NCI-H2107 (cell line): ENCODE measurements around the gene AK5.

ENCODE experiments used
- DNase-seq: peaks from one replicate; lab custom pipeline; 2025; lab: John Stamatoyannopoulos, UW

Gene AK5, protein sequence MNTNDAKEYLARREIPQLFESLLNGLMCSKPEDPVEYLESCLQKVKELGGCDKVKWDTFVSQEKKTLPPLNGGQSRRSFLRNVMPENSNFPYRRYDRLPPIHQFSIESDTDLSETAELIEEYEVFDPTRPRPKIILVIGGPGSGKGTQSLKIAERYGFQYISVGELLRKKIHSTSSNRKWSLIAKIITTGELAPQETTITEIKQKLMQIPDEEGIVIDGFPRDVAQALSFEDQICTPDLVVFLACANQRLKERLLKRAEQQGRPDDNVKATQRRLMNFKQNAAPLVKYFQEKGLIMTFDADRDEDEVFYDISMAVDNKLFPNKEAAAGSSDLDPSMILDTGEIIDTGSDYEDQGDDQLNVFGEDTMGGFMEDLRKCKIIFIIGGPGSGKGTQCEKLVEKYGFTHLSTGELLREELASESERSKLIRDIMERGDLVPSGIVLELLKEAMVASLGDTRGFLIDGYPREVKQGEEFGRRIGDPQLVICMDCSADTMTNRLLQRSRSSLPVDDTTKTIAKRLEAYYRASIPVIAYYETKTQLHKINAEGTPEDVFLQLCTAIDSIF

DNA sequence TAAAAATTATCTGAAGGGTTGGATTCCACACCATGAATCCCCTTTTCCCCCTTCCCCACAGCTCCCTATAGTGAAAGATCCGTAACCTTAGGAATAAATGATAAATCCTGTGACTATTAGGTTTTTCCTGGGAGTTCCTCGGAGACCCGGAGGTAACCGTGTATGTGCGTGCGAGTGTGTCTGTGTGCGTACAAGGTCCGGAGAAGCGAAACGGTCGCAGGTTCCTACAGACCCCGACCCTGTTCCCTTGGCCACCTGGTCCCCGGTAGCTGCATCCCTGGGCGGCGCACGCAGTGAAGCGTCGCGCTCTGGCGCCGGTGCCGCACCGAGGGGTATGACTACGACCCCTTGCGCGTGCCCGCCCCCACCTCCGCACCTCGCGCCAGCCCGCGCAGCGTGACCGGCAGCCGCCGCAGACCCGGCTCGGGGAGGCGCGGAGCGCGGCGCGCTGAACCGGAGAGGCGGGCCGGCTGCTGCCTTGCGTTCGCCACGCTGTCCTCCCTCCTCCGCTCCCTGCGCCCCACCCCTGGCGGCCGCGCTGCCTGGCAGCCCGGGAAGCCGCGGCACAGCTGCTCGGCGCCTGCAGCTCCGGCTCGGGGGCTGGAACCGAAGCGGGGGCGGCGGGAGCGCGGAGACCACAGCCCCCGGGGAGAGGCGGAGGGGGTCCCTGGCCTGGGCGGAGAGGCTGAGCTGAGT lies at the start of gene AK5:
Gene AK5, plus strand, starts transcription at position 529 of the 696 bp plus-strand sequence. CDS start 295 bp downstream, outside the sequence.
- peak; percentile 13 for DNase-seq

GRCh38 chr1:77232829-77233228 lies 49.0 kb upstream of the AK5 start:
- DNase-seq = no peak

DNA sequence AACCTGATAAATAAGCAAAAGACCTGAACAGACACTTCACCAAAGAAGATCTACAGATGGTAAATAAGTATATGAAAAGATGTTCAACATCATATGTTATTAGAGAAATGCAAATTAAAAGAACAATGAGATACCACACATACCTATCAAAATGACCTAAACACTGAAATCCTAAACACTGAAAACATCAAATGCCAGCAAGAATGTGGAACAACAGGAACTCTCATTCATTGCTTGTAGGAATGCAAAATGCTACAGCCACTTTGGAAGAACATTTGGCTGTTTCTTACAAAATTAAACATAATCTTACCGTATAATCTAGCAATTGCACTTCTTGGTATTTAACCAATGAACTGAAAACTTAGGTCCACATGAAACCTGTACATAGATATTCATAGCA lies 47.7 kb upstream of the AK5 start:
- no peak for DNase-seq

- DNase-seq = no peak
Measured at GRCh38 chr1:77234943-77235342, 46.9 kb upstream of the AK5 start.

GRCh38 chr1:77238462-77238861 lies 43.4 kb upstream of the AK5 start:
- no peak for DNase-seq

- no peak for DNase-seq
Measured at GRCh38 chr1:77239311-77239710, 42.5 kb upstream of the AK5 start.

DNA sequence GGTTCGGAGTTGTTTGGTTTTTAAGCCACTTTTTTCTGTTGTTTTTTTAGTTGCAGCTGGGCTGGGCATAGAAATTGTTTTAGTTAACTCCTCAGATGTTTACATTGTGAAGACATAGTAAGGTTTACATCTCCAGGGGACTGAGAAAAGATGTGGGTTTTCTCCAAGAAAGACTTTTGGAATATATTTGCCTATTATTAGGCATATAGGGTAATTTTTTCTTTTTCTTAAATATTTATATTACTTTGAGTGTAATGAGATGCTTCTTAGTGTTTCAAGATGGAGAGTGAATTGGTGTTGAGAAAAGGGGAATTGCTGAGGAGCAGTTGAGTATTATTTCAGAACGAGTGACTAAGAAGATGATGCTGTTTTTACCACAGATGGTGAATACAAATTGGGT lies 36.0 kb upstream of the AK5 start:
- no peak for DNase-seq

DNA sequence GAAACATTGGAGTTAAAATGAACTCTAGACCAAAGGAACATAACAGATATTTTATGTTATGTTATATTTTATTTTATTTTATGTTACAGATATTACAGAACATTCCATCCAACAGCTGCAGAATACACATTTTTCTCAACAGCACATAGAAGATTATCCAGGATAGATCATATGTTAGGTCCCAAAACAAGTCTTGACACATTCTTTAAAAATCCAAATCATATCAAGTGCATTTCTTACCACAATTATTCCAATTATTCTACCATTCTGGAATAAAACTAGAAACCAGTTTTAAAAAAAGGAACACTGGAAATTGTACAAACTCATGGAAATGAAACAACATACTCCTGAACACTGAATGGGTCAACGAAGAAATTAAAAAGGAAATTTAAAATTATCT lies 31.7 kb upstream of the AK5 start:
- no peak for DNase-seq

DNA sequence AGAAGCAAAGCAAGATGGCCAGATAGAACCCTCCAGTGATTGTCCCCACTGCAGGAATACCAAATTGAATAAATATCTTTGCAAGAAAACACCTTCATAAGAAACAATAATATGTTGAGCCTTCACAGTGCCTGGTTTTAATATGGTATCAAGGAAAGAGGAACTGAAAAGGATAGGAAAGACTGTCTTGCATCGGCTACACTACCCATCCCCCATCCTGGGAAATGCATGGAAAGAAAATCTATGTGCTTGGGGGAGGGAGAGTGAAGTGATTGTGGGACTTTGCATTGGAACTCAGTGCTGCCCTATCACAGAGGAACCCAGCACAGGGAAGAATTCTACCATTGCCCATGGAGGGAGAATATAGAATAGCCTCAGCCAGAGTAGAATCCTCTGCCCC lies 28.6 kb upstream of the AK5 start:
- DNase-seq = no peak

DNA sequence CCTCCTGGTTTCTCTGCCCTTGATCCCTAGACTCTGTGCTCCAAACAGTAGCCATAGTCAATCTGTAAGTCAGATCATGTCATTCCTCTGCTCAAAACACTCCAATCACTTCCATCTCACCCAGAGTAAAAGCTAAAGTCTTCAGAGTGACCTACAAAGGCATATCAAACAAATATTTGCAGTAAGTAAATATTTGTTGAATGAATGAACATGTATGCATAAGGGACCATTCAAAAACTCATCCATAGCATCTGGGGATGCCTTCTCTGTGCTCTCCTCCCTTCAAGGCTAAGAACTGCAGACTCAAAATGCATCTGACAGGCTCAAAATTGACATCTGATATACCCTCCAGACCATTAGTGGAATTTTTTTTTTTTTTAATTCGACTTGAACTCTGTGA lies 18.1 kb upstream of the AK5 start:
- DNase-seq = no peak

DNA sequence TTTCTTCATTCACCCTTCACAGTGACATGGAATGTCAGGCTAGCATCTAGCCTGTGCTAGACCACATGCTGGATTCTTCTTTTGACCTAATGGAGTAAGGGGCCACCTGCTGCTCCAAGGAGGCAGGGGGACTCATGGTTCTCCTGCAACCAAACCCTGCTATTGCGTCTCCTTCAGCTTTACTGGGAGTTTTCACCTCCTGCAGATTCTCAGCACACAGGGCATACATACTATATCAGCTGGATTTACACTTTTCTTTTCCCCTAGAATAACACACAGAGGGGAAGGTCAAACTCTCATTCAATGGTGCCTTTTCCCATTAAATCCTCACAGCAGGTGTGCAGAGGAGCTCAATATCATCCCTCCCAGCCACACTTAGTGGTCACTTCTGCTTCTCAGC lies 16.6 kb upstream of the AK5 start:
- DNase-seq = no peak

- DNase-seq = no peak
Measured at GRCh38 chr1:77267035-77267434, 14.8 kb upstream of the AK5 start.

- DNase-seq = no peak
Measured at GRCh38 chr1:77271852-77272580, 9.8 kb upstream of the AK5 start.

GRCh38 chr1:77273891-77274290 lies 7.9 kb upstream of the AK5 start:
- DNase-seq = no peak

GRCh38 chr1:77275194-77275593 lies 6.6 kb upstream of the AK5 start:
- DNase-seq = no peak

DNA sequence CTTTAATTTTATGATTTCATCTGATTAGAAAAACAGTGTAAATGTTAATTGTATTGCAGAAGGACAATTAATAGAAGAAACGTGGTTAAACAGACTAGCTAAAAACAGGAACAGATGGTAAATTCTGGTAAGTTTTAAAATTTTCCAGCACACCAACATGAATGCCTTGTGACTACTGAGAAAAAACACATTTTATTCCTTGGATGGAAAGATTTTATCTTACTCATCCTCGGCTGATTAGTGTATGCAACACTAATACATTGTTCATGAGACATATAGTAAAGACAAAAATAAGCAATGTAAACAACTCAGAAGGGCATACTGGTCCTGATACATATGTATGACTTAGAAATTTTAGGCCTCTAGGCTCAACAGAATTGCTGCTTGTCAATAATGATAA lies 4.9 kb upstream of the AK5 start:
- DNase-seq = no peak

DNA sequence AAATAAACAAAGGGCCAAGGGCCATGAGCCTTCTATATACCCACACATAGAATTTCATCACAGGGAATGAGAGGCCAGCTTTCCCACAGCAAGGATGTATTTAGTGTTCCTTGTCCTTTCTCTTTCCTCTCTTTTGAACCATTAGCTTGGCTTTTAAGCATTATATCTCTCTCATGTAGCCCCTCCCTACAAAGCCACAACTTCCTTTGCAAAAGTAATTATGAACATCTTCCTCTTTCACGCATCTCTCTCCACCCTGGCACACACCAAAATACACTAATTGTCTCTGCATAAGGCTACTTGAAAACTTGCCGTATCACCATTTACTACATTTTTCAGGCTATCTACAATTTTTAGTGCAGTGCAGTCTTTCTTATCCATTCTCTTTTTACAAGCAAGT lies 1.9 kb upstream of the AK5 start:
- DNase-seq = no peak

DNA sequence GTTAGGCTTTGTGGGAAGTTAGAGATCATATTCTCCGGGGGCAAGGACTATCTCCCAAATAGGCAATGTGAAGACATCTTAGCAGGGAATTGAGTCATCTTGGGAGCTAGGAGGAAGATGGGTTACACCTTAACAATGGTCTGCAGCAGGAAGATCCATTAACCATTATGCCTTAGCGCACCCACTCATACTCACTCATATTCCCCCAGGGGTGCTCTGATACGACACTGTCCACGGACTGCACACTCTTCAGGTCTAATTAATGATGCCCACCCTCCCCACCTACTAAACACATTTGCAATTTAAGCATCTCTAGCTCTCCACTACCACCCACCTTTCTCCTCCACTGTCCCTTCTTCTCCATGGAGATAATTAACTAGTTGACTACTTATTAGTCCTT lies 857 bp upstream of the AK5 start:
- DNase-seq = no peak

DNA sequence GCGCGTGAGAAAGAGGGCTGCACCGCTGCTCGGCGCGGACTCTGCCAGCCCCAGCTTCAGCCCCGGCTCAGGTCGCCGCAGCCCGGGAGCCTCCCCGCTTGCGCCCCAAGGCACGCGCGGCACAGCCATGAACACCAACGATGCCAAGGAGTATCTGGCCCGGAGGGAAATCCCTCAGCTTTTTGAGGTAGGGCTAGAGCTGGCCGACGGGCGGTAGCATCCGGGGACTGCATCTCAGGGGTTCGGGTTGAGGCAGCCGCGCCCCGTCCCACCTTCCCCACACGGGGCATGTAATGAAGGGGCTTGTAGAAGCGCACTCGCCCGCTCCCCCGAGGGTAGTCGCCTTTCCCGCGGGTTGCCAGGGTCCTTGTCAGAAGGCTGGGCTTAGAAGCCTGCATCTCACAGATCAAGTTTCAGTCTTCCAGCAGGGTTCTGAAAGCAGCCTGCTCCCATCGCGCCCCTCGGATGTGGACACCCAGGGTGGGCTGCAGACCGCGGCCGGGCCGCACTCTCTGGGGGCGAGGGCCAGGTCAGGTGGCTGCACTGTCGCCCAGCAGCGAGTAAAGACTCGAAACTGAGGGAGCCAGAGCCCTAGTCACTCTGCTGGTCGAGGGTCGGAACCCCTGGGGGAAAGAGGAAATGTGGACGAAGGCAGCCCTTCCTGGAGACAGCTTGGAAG lies 507 bp downstream of the AK5 start:
- DNase-seq = no peak

- DNase-seq = no peak
Measured at GRCh38 chr1:77282866-77283539, 1.2 kb downstream of the AK5 start.

DNA sequence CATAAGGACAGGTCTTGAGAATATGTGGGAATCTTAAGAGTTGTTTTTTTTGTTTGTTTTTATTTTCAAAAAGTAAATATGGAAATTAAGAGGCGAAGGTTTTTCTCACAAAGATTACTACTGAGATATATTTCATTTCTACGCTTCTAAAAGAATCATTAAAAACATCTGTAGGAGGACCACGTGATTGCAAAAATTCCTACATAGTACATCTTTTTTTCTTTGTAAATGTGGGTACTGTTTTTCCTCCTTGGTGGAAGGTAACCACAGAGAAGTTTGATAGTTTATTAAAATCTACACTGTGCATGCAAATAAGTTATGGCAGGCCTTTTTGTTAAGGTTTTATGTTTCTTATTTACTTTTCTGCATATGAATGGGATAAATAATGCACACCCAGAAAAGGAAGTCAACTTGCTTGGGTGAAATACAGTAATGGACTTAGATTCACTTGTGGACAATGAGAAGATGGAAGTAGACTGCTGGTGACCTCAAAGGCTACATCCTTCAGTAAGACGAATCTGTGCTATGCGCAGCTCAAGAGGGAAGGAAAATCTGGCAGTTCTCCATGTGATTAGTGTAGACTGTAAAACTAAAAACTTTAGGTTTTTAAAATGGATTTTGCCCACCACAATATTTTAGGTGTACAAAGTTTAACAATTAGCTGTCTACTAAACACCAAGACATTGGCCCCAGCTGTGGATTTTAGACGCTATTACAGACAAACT lies 2.0 kb downstream of the AK5 start:
- DNase-seq = no peak
